Colonic mucosa (tissue), 4 donors: Measurements from ENCODE around the gene SCFD1. TPM values are rescaled to one million over a fixed set of nuclear protein-coding genes. Genes with fewer than 3 reads are reported as not detected.

Experiments
- DNase-seq: peaks from one replicate; pipeline ENCODE4 v3.0.0-alpha.2; 2020
- H3K27ac ChIP-seq: fragments of 200-600 bp; one replicate; pipeline ENCODE4 v1.8.0; 2021
- H3K27me3 ChIP-seq: fragments of 200-600 bp; one replicate; pipeline ENCODE4 v1.8.0; 2021
- H3K36me3 ChIP-seq: fragments of 200-600 bp; one replicate; pipeline ENCODE4 v1.8.0; 2021
- H3K4me1 ChIP-seq: fragments of 200-600 bp; one replicate; pipeline ENCODE4 v1.8.0; 2021; ENCODE audit warnings: mild to moderate bottlenecking
- H3K4me3 ChIP-seq: fragments of 200-600 bp; one replicate; pipeline ENCODE4 v1.8.0; 2021
- H3K9ac ChIP-seq, 2 donors: one replicate each; pipeline ENCODE4 v1.7.0; 2013; ENCODE audit warnings: control low read depth in 2 of 2, low read depth in 2 of 2, low read length in 2 of 2
- H3K9me3 ChIP-seq: fragments of 200-600 bp; one replicate; pipeline ENCODE4 v1.8.0; 2021
- intact Hi-C: fragments of 100-400 bp; cut with DNase I; formaldehyde crosslinking; loops from one replicate; pipeline ENCODE4 v1.14.1; 2022
- total RNA-seq, 2 donors: library from RNA; stranded (reverse); fragmentation: NEBNext Ultra II Directional in 1 of 2; extraction: Animal tissue kit (Norgen Biotek cat#: 25700) in 1 of 2; gene quantifications; one replicate each; pipeline ENCODE4 v1.2.1, GENCODE V29; 2021
- TF ChIP-seq, protein P1 (sequence below): fragments of 200-600 bp; IDR thresholded peaks from one replicate; pipeline ENCODE4 v1.8.0; 2022; ENCODE audit warnings: antibody characterized with exemption, mild to moderate bottlenecking
- donor health status: healthy.
- donor health status: DM: no; HTN: no; CAD: no.
- donor health status: DM: no; HTN: no; CAD: no.

SCFD1 gene
- total RNA-seq, 2 donors from 2014 or later = 70.2 to 78.7 TPM

DNA sequence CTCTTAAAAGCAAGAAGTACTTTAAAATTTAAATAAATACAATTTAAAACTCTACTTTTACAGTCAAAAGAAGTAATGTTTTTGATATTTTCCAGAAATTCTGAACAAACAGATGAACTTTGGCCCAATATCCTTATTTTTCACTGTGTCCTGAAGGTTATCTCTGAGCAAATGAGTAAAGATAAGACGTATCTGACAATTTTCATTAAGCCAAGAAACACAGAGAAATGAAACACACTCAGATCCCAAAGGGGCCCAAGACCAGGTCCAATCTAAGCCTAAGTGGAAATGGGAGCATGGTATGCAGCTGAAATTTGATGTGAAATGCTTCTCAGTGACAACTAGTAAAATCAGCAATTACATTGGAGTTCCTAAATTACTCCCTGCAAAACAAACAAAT lies 146.7 kb downstream of the SCFD1 start:
- no peaks in the 10 kb centered on the region for H3K9me3 ChIP-seq
- H3K27ac ChIP-seq = no peak overlapping the region
- H3K36me3 ChIP-seq = no peaks in the 10 kb centered on the region
- DNase-seq = no peak
- H3K27me3 ChIP-seq = no peaks in the 10 kb centered on the region
- H3K4me1 ChIP-seq = no peaks in the 10 kb centered on the region
- no peak overlapping the region for H3K9ac ChIP-seq
- H3K4me3 ChIP-seq = no peak overlapping the region
- TF ChIP-seq, protein P1, sequence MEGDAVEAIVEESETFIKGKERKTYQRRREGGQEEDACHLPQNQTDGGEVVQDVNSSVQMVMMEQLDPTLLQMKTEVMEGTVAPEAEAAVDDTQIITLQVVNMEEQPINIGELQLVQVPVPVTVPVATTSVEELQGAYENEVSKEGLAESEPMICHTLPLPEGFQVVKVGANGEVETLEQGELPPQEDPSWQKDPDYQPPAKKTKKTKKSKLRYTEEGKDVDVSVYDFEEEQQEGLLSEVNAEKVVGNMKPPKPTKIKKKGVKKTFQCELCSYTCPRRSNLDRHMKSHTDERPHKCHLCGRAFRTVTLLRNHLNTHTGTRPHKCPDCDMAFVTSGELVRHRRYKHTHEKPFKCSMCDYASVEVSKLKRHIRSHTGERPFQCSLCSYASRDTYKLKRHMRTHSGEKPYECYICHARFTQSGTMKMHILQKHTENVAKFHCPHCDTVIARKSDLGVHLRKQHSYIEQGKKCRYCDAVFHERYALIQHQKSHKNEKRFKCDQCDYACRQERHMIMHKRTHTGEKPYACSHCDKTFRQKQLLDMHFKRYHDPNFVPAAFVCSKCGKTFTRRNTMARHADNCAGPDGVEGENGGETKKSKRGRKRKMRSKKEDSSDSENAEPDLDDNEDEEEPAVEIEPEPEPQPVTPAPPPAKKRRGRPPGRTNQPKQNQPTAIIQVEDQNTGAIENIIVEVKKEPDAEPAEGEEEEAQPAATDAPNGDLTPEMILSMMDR = no peak
- intact Hi-C loops = no loop called here

DNA sequence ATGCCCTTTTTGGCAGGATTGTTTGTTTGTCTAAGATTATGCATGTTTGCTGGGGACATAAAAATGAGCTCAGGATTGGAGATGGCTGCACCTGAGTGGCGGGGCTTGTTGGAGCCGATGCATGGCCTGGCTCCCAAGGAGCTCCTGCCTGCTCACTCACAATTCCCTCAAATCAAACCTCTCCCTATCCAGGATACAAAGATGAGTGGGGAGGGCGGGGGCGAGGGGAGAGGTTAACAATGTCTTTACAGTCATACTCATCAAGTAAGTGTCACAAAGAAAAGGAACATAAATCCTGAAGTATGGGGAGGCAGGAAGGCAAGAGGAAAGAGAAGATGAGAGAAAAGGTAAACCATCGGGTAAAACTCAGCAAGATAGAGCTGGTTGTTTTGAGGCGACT lies 148.3 kb downstream of the SCFD1 start:
- intact Hi-C loops = no loop called here
- no peak overlapping the region for H3K9ac ChIP-seq
- no peaks in the 10 kb centered on the region for H3K4me1 ChIP-seq
- H3K27ac ChIP-seq = no peak overlapping the region
- H3K36me3 ChIP-seq = no peaks in the 10 kb centered on the region
- no peak overlapping the region for H3K4me3 ChIP-seq
- DNase-seq = no peak
- H3K27me3 ChIP-seq = no peaks in the 10 kb centered on the region
- TF ChIP-seq, protein P1 = no peak
- no peaks in the 10 kb centered on the region for H3K9me3 ChIP-seq

DNA sequence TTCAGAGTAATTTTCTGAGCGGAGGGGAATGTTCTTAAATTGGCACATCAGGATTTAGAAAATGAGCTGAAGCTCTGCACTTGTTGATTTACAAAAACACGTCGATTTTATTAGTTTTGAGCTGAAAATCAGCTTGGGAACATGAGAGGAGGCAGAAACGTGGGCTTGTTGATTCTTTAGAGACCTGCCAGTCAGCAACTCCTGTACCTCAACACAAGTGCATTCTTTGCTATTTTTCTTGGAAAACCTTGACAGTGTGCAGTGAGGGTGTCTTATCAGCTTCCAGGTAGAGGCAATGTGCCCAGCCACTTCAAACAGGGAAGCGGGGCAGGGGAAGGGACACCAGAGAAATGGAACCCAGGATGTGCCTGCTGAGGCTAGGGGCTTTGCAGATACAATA lies 149.5 kb downstream of the SCFD1 start:
- Histone ChIP-seq H3K27ac (no peak overlapping the region), H3K9ac (no peak overlapping the region), H3K4me1 (no peaks in the 10 kb centered on the region), H3K27me3 (no peaks in the 10 kb centered on the region), H3K4me3 (no peak overlapping the region), H3K36me3 (no peaks in the 10 kb centered on the region), H3K9me3 (no peaks in the 10 kb centered on the region)
- TF ChIP-seq, protein P1 = no peak
- DNase-seq = no peak
- intact Hi-C loops = no loop called here

DNA sequence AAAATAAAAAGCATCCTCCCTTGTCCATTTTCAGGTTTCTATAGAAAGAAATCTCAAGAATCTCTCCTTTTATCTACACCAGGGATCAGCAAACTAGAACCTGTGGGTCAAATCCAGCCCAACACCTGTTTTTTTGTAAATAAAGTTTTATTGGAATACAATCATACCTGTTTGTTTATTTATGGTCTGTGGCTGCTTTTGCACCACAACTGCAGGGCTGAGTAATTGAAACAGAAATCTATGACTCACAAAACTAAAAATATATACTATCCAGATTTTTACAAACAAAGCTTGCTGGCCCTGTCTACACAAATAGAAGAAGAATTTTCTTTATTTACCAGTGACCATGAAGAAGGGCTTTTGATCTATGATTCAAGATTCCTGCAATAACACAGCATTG lies 157.1 kb downstream of the SCFD1 start:
- no peak overlapping the region for H3K27ac ChIP-seq
- H3K9ac ChIP-seq = no peak overlapping the region
- no peak overlapping the region for H3K4me3 ChIP-seq
- no peaks in the 10 kb centered on the region for H3K4me1 ChIP-seq
- no peaks in the 10 kb centered on the region for H3K36me3 ChIP-seq
- no peak for DNase-seq
- TF ChIP-seq, protein P1 = no peak
- no peaks in the 10 kb centered on the region for H3K27me3 ChIP-seq
- no peaks in the 10 kb centered on the region for H3K9me3 ChIP-seq
- intact Hi-C loops = no loop called here

Other genes with a start within 250 kb of the SCFD1 start
- gene G2E3, start 63.2 kb upstream of the SCFD1 start, total RNA-seq = 10 to 100 TPM; 20.8 to 25.4 TPM